GM10266 (cell line): ENCODE data around the gene ARFGAP1.

Experiments used
- DNase-seq: peaks from one replicate; pipeline ENCODE4 v3.0.0; 2012; ENCODE audit errors: extremely low spot score
- CTCF ChIP-seq: IDR thresholded peaks from 2 replicates; pipeline ENCODE4 v1.5.1; 2012; ENCODE audit warnings: mild to moderate bottlenecking, low read depth; ENCODE audit not compliant: control insufficient read depth, insufficient read depth; ENCODE audit errors: missing control alignments

The ARFGAP1 gene

GRCh38 chr20:63317601-63318291, 45.1 kb downstream of the ARFGAP1 start:
- DNase-seq, result no peak
- no peak for TF ChIP-seq CTCF

- no peak for DNase-seq
- no peak for TF ChIP-seq CTCF
Observed at GRCh38 chr20:63318391-63319163, 46.0 kb downstream of the ARFGAP1 start.

GRCh38 chr20:63319164-63320040, 46.8 kb downstream of the ARFGAP1 start:
- TF ChIP-seq CTCF, result no peak
- no peak for DNase-seq

GRCh38 chr20:63320041-63320511, 47.5 kb downstream of the ARFGAP1 start:
- TF ChIP-seq CTCF, result no peak
- no peak for DNase-seq

- no peak for DNase-seq
- no peak for TF ChIP-seq CTCF
Observed at GRCh38 chr20:63320616-63321147, 48.1 kb downstream of the ARFGAP1 start.

GRCh38 chr20:63321148-63321831, 48.7 kb downstream of the ARFGAP1 start:
- no peak for DNase-seq
- no peak for TF ChIP-seq CTCF
